ENCODE measurements around the gene SIM2. TPM values are rescaled to one million over a fixed set of nuclear protein-coding genes. Genes with fewer than 3 reads are reported as not detected.

Gene SIM2
- total RNA-seq, 1 experiment from 2014 or later, result not detected

GRCh38 chr21:36769051-36769839 lies 70.3 kb downstream of the SIM2 start:
- TF ChIP-seq, protein P1, sequence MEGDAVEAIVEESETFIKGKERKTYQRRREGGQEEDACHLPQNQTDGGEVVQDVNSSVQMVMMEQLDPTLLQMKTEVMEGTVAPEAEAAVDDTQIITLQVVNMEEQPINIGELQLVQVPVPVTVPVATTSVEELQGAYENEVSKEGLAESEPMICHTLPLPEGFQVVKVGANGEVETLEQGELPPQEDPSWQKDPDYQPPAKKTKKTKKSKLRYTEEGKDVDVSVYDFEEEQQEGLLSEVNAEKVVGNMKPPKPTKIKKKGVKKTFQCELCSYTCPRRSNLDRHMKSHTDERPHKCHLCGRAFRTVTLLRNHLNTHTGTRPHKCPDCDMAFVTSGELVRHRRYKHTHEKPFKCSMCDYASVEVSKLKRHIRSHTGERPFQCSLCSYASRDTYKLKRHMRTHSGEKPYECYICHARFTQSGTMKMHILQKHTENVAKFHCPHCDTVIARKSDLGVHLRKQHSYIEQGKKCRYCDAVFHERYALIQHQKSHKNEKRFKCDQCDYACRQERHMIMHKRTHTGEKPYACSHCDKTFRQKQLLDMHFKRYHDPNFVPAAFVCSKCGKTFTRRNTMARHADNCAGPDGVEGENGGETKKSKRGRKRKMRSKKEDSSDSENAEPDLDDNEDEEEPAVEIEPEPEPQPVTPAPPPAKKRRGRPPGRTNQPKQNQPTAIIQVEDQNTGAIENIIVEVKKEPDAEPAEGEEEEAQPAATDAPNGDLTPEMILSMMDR (conservative IDR thresholded peaks at IDR 0.05), result no peak
- H3K9me3 Mint-ChIP-seq, result no peaks in the 10 kb centered on the region
- H3K4me1 ChIP-seq (ENCODE audit: insufficient read depth, low read length), result no peaks in the 10 kb centered on the region; the same call in 1 of the 2 replicates
- H4K5ac ChIP-seq (ENCODE audit: insufficient read length, low read depth, low read length), result no peak overlapping the region
- H2AK5ac ChIP-seq (ENCODE audit: insufficient read length, low read length), result no peak overlapping the region
- no peaks in the 10 kb centered on the region for H3K79me1 ChIP-seq (ENCODE audit: insufficient read depth, low read depth, low read length, poor library complexity, severe bottlenecking)
- no peaks in the 10 kb centered on the region for H3K36me3 Mint-ChIP-seq (ENCODE audit: insufficient read depth in 1 of 3, low read depth in 3 of 3)
- H3K56ac ChIP-seq (ENCODE audit: insufficient read length, low read depth, low read length), result no peak overlapping the region
- H2BK5ac ChIP-seq (ENCODE audit: insufficient read length, low read length), result no peak overlapping the region
- no peak overlapping the region for H2BK15ac ChIP-seq (ENCODE audit: low read depth, low read length)
- no peak overlapping the region for H3K4me2 ChIP-seq (ENCODE audit: insufficient read depth, insufficient read length, low read length)
- H4K91ac ChIP-seq (ENCODE audit: insufficient read length, low read depth, low read length), result no peak overlapping the region
- H3K9me3 ChIP-seq (ENCODE audit: control insufficient read depth, low read depth, low read length), result no peaks in the 10 kb centered on the region
- no peak overlapping the region for H3K18ac ChIP-seq (ENCODE audit: insufficient read length, low read depth, low read length)
- H3K23me2 ChIP-seq (ENCODE audit: insufficient read length, low read depth, low read length, poor library complexity, severe bottlenecking), result no peaks in the 10 kb centered on the region
- H3K27me3 ChIP-seq (ENCODE audit: insufficient read depth, low read length), result no peaks in the 10 kb centered on the region
- H3K23ac ChIP-seq (ENCODE audit: insufficient read length, low read depth, low read length), result no peak overlapping the region
- no peak overlapping the region for H2AFZ ChIP-seq (ENCODE audit: low read length)
- no peaks in the 10 kb centered on the region for H3K79me2 ChIP-seq (ENCODE audit: insufficient read depth, low read length)
- no peaks in the 10 kb centered on the region for H4K20me1 ChIP-seq (ENCODE audit: control insufficient read depth, insufficient read depth, insufficient read length)
- no peak overlapping the region for H2BK120ac ChIP-seq (ENCODE audit: low read depth, low read length, poor library complexity, severe bottlenecking)
- no peak overlapping the region for H4K8ac ChIP-seq (replicated peaks; ENCODE audit: insufficient read length, low read depth, low read length)
- no peak overlapping the region for H2BK20ac ChIP-seq (ENCODE audit: low read depth, low read length, poor library complexity, severe bottlenecking)
- peaks cover 19 to 22% of the 10 kb centered on the region in 2 experiments for H3K4me1 Mint-ChIP-seq
- WGBS (ENCODE audit: extremely low coverage, insufficient read length, low lambda C conversion rate), result no CpG with 5 or more reads among the region's 8 CpGs
- no peaks in the 10 kb centered on the region for H3K27me3 Mint-ChIP-seq (ENCODE audit: low read depth)
- H3K27ac ChIP-seq (ENCODE audit: insufficient read length, low read depth, low read length), result no peak overlapping the region
- no peak overlapping the region for H3K9ac ChIP-seq (ENCODE audit: extremely low read depth, insufficient read length, low read length)
- no peak for DNase-seq
- H3K14ac ChIP-seq (ENCODE audit: insufficient read depth, low read length), result no peak overlapping the region
- H3K27ac Mint-ChIP-seq, result peak overlapping the region in 1 of 3 experiments; percentile 5; a peak in 1 of 7 replicates
- no peak overlapping the region for H3K4me3 Mint-ChIP-seq
- H3T11ph ChIP-seq (ENCODE audit: low read length), result no peak overlapping the region
- H3K4ac ChIP-seq (ENCODE audit: low read depth, low read length), result no peak overlapping the region
- H2BK12ac ChIP-seq (ENCODE audit: insufficient read length, low read depth, low read length), result no peak overlapping the region

Data from H9 (cell line).